Ovary (tissue), 3 donors: ENCODE data around the gene CD180.

Experiments used
- CTCF ChIP-seq, 3 donors: fragments of 450-650 bp in 2 of 3; fragments of 200-600 bp in 1 of 3; IDR thresholded peaks; one replicate each; pipeline versions ENCODE4 v1.5.1 to v1.8.0; 2016 to 2022; ENCODE audit warnings: antibody characterized with exemption in 3 of 3, mild to moderate bottlenecking in 1 of 3
- POLR2A ChIP-seq: fragments of 450-650 bp; IDR thresholded peaks from one replicate; pipeline ENCODE4 v1.6.1; 2017; ENCODE audit warnings: antibody characterized with exemption, mild to moderate bottlenecking, moderate library complexity
- donor health status: DM: no; HTN: no; CAD: no.

GRCh38 chr5:67194166-67194565 is 2.4 kb downstream of the CD180 start:
- TF ChIP-seq CTCF (IDR thresholded peaks at IDR 0.05) (no peak), POLR2A (no peak)
